Type B pancreatic cell (in vitro differentiated cells): ENCODE measurements around the gene MCC. TPM values are rescaled to one million over a fixed set of nuclear protein-coding genes. Genes with fewer than 3 reads are reported as not detected.
A peak's percentile ranks its signal among the peaks of the same experiment; 100 is the strongest.

Experiments
- DNase-seq: peaks from one replicate; pipeline ENCODE4 v3.0.0; 2021; ENCODE audit warnings: mixed read lengths; ENCODE audit not compliant: unreplicated experiment; ENCODE audit errors: extremely low spot score
- H3K27ac Mint-ChIP-seq: 2 replicates; pipeline ENCODE4 v1.8.0; 2021; ENCODE audit warnings: mild to moderate bottlenecking, mixed read lengths
- H3K27me3 Mint-ChIP-seq: 2 replicates; pipeline ENCODE4 v1.8.0; 2021; ENCODE audit warnings: mixed read lengths
- H3K36me3 Mint-ChIP-seq: 2 replicates; pipeline ENCODE4 v1.8.0; 2021; ENCODE audit warnings: mixed read lengths
- H3K4me1 Mint-ChIP-seq: one replicate; pipeline ENCODE4 v1.8.0; 2021; ENCODE audit warnings: mixed read lengths; ENCODE audit not compliant: unreplicated experiment
- H3K4me3 Mint-ChIP-seq: 2 replicates; pipeline ENCODE4 v1.8.0; 2021; ENCODE audit warnings: mild to moderate bottlenecking, mixed read lengths
- H3K9me3 Mint-ChIP-seq: 2 replicates; pipeline ENCODE4 v1.8.0; 2021; ENCODE audit warnings: mixed read lengths
- CTCF ChIP-seq: fragments of 200-600 bp; sonication (generic); conservative IDR thresholded peaks from 2 replicates; pipeline ENCODE4 v1.5.0; 2021; ENCODE audit warnings: antibody characterized with exemption, mild to moderate bottlenecking
- total RNA-seq: library from RNA; stranded (reverse); gene quantifications from 2 replicates; pipeline ENCODE4 v1.2.1, GENCODE V29; 2021; ENCODE audit warnings: low replicate concordance

MCC gene
- total RNA-seq, 1 donor from 2014 or later: 24.0 TPM

- Mint-ChIP-seq H3K9me3 (peaks cover 10% of the 10 kb centered on the region), H3K4me3 (no peak overlapping the region), H3K27ac (no peak overlapping the region), H3K4me1 (no peaks in the 10 kb centered on the region), H3K27me3 (peaks cover 42% of the 10 kb centered on the region), H3K36me3 (peaks cover 4% of the 10 kb centered on the region)
- DNase-seq: no peak
- TF ChIP-seq CTCF: no peak
Observed at GRCh38 chr5:113490317-113490716, 2.1 kb upstream of the MCC start.

GRCh38 chr5:113489299-113489698, 1.0 kb upstream of the MCC start:
- TF ChIP-seq CTCF: no peak
- no peak for DNase-seq
- Mint-ChIP-seq H3K27ac (no peak overlapping the region), H3K27me3 (peaks cover 45% of the 10 kb centered on the region), H3K4me3 (peak overlapping the region; percentile 93), H3K36me3 (peaks cover 4% of the 10 kb centered on the region), H3K4me1 (no peaks in the 10 kb centered on the region), H3K9me3 (peaks cover 10% of the 10 kb centered on the region)

- Mint-ChIP-seq H3K36me3 (peaks cover 4% of the 10 kb centered on the region), H3K9me3 (peaks cover 10% of the 10 kb centered on the region), H3K4me3 (peak overlapping the region; percentile 93), H3K4me1 (no peaks in the 10 kb centered on the region), H3K27me3 (peaks cover 45% of the 10 kb centered on the region), H3K27ac (peak overlapping the region; percentile 56)
- no peak for DNase-seq
- TF ChIP-seq CTCF: no peak
Observed at GRCh38 chr5:113488645-113489184, 462 bp upstream of the MCC start.

GRCh38 chr5:113487416-113487780, 855 bp downstream of the MCC start:
- no peak for DNase-seq
- peak overlapping the region; percentile 16 for H3K27ac Mint-ChIP-seq

GRCh38 chr5:113480243-113480642, 8.0 kb downstream of the MCC start:
- no peak for TF ChIP-seq CTCF
- no peak for DNase-seq
- H3K4me1 Mint-ChIP-seq: no peaks in the 10 kb centered on the region
- H3K27me3 Mint-ChIP-seq: peaks cover 3% of the 10 kb centered on the region
- peaks cover 3% of the 10 kb centered on the region for H3K9me3 Mint-ChIP-seq
- no peak overlapping the region for H3K27ac Mint-ChIP-seq
- H3K36me3 Mint-ChIP-seq: no peaks in the 10 kb centered on the region
- H3K4me3 Mint-ChIP-seq: no peak overlapping the region

More at GRCh38 chr5:113487416-113487780, 855 bp downstream of the MCC start:
- no peaks in the 10 kb centered on the region for H3K4me1 Mint-ChIP-seq
- H3K9me3 Mint-ChIP-seq: peaks cover 10% of the 10 kb centered on the region
- peak overlapping the region; percentile 93 for H3K4me3 Mint-ChIP-seq
- peak; percentile 37 for TF ChIP-seq CTCF
- H3K27me3 Mint-ChIP-seq: peaks cover 45% of the 10 kb centered on the region
- H3K36me3 Mint-ChIP-seq: peaks cover 4% of the 10 kb centered on the region

- H3K27ac Mint-ChIP-seq: no peak overlapping the region
- H3K36me3 Mint-ChIP-seq: no peaks in the 10 kb centered on the region
- peaks cover 4% of the 10 kb centered on the region for H3K27me3 Mint-ChIP-seq
- no peak for TF ChIP-seq CTCF
- no peak overlapping the region for H3K4me3 Mint-ChIP-seq
- no peak for DNase-seq
- peaks cover 3% of the 10 kb centered on the region for H3K9me3 Mint-ChIP-seq
- no peaks in the 10 kb centered on the region for H3K4me1 Mint-ChIP-seq
Observed at GRCh38 chr5:113478691-113479090, 9.6 kb downstream of the MCC start.
